WI38 (cell line): ENCODE data around the gene SPG11.

Experiments
- H3K4me3 ChIP-seq: 2 replicates; pipeline ENCODE4 v1.5.1; 2011; ENCODE audit warnings: low read depth, mild to moderate bottlenecking, control low read depth, low read length
- CTCF ChIP-seq: IDR thresholded peaks from 2 replicates; pipeline ENCODE4 v1.5.1; 2012; ENCODE audit warnings: low read depth, mild to moderate bottlenecking, control low read depth, low read length

Gene SPG11

GRCh38 chr15:44670087-44670950, 6.9 kb upstream of the SPG11 start:
- no peak for TF ChIP-seq CTCF
- H3K4me3 ChIP-seq, result no peak overlapping the region

- no peak for TF ChIP-seq CTCF
- no peak overlapping the region for H3K4me3 ChIP-seq
Observed at GRCh38 chr15:44668921-44669320, 5.5 kb upstream of the SPG11 start.

- TF ChIP-seq CTCF, result no peak
Observed at GRCh38 chr15:44667039-44667360, 3.5 kb upstream of the SPG11 start.

GRCh38 chr15:44666210-44667038, 3.0 kb upstream of the SPG11 start:
- H3K4me3 ChIP-seq, result peak overlapping the region; percentile 30; the same call in 1 of the 2 replicates
- TF ChIP-seq CTCF, result no peak

More at GRCh38 chr15:44667039-44667360, 3.5 kb upstream of the SPG11 start:
- peak overlapping the region; percentile 30; the same call in 1 of the 2 replicates for H3K4me3 ChIP-seq

GRCh38 chr15:44662478-44663409, 718 bp downstream of the SPG11 start:
- TF ChIP-seq CTCF, result no peak
- H3K4me3 ChIP-seq, result peak overlapping the region; percentile 100

GRCh38 chr15:44661576-44661975, 1.9 kb downstream of the SPG11 start:
- no peak overlapping the region for H3K4me3 ChIP-seq

More at GRCh38 chr15:44661576-44661975, 1.9 kb downstream of the SPG11 start:
- TF ChIP-seq CTCF, result no peak
